Retina (tissue), 1 donor: ENCODE measurements around the gene WIF1.

Source experiments
- DNase-seq: peaks from one replicate; pipeline ENCODE4 v3.0.0-alpha.2; 2016

Gene WIF1

DNA sequence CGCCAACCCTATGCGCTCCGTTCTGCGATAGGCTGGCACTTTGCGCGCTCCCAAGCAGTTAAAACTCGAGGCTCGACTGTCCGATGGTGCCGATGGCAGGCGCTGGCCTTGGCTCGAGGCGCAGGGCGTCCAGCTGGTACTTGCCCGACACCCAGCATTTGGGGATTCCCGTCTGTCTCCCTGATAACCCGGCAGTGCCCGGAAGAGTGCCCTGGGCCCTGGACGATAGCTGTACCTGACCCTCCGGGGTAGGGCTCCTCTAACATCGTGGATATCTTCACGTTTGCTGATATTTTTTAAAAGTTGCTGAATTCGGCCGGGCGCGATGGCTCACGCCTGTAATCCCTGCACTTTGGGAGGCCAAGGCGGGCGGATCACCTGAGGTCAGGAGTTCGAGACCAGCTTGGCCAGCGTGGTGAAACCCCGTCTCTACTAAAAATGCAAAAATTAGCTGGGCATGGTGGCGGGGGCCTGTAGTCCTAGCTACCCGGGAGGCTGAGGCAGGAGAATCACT, 908 bp upstream of the WIF1 start:
- DNase-seq, result peak; percentile 43

GRCh38 chr12:65119063-65119462, 2.0 kb downstream of the WIF1 start:
- no peak for DNase-seq

DNA sequence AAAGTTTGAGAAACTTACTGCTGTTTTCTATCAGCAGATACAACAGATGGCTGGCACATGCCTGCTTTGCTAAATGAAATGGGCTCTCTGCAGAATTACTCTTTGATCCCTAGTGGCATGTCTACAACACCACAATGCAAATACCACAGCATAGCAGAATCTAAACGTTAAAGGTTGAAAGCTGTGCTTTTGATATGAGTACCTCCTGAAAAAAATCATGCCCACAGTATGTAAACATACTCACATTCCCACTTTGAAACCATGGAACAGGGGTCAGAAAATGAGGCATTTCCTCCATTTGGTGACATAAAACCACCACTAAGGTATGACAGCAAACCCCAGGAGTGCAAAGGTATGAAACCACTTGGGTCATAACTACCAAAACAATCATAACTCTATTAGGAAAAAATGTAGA, 7.5 kb downstream of the WIF1 start:
- DNase-seq, result no peak

- DNase-seq, result no peak
Measured at GRCh38 chr12:65106948-65107347, 14.2 kb downstream of the WIF1 start.

- DNase-seq, result no peak
Measured at GRCh38 chr12:65100140-65100539, 21.0 kb downstream of the WIF1 start.

DNA sequence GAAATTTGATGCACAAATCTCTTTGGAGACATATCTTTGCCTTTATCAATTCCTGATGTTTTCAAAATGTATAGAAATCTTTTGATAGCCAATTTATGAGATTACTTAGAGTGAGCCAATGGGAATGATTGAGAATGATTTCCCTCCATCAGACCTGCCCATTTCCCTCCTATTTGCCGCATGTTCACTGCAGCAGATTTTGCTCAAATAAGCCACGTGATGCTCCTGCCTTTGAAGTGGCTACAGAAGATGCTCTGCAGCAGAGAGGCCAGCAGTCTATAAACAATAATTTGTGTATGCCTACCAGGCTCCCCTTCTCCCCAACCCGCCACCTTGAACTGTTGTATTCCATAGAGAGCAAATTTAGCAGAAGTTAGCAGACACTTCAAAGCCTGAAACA, 21.9 kb downstream of the WIF1 start:
- DNase-seq, result no peak

DNA sequence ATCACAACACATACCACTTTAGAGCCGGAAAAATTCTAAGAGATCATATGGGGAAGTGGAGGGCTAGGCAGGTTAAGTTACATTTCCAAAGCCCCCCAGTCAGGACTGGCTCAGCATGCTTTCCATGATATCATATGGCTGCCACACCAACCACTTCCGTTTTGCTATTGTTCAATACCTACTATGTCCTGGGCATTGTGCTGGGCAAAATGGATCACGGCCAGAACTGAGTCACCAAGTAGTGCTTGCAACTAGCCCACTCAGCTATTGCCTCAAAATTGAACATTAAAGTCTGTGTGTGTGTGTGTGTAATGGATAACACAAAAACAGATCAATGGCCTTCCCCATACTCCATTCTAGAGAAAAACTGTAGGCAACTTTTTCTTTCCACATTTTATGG, 22.7 kb downstream of the WIF1 start:
- DNase-seq, result no peak

DNA sequence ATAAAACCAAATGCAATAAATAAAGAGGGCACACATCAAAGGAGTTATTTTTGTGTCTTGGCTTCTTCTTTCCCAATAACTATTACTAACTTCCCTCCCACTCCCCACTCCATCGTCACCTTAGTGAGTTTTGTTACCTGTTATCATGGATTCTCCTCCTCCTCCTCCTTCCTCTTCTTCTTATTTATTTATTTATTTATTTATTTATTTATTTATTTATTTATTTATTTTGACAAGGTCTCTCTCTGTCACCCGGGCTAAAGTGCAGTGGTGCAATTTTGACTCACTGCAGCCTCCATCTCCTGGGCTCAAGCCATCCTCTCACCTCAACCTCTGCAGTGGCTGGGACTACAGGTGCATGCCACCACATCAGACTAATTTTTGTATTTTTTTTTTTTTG, 26.4 kb downstream of the WIF1 start:
- DNase-seq, result no peak

GRCh38 chr12:65093606-65094005, 27.5 kb downstream of the WIF1 start:
- DNase-seq, result no peak

DNA sequence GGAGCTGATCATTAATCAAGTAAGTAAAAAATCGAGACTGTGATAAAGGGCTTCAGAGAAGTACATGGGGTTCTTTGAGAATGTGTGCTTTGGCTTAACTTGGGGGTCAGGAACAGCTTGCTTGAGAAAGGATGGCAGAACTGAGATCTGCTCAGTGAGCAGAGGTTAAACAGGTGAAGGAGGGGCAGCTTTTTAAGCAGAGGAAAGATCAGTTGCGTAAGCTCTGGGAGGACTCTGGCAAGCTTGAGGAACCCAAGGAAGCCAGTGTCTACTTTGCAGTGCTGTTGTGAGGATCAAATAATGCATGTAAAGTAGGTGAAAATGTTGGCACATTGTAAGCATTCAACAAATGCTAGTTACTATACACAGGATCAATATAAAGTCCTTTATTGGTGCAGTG, 30.6 kb downstream of the WIF1 start:
- DNase-seq, result no peak

DNA sequence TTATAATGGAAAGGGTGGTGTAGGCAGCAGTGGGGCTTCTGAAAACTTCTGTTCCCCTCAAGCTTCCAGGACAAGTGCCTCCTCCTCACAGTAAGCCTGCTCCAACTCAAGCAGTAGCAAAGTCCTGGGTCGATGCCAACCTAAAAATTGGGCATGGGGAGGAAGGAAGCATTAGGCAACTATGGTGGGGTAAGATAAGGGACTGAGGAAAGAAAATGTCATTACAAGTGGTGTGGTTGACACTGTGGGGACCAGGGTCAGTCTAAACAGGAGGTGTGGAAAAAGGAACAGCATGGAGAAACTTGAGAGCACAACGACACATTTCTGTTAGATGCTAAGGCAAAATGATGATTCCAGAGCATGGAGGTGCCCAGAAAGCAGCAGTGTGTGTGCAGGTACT, 34.9 kb downstream of the WIF1 start:
- DNase-seq, result no peak

DNA sequence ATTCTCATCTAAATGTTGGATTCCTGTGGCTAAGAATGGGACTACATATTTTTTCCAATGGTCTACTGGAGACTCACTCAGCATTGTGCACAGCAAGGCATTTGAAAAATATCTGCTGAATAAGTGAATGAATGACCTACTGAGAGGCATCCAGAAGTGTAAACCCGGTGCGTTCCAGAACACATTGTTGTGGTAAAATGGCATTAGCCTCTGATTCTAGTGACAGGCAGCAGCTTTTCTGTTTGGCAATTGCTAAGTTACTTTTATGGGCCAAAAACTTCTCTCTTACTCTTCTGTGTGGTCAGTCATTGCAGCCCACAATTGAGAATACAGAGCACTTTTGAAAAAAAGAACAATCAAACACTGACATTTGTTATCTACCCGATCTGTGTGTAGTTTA, 36.5 kb downstream of the WIF1 start:
- DNase-seq, result no peak

GRCh38 chr12:65083581-65083980, 37.5 kb downstream of the WIF1 start:
- no peak for DNase-seq

DNA sequence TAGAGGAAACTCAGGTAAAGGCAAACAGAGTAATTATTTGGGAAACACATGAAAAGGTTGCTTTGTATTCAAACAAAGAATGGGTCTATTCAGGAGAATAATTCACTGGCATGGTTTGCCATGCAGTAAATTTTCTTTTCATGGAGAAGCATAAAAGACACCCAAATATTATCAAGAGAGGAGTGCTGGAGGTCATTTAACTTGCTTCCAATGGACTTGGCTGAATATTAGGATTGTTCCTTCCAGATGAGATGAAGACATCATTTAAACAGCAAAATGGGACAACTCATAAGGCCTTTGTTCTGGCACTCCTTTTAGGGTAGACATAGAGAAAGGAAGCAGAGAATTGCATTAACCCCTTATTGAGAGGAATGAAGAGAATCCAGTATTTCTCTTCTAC, 38.7 kb downstream of the WIF1 start:
- DNase-seq, result no peak

GRCh38 chr12:65081496-65081895, 39.6 kb downstream of the WIF1 start:
- DNase-seq, result no peak

DNA sequence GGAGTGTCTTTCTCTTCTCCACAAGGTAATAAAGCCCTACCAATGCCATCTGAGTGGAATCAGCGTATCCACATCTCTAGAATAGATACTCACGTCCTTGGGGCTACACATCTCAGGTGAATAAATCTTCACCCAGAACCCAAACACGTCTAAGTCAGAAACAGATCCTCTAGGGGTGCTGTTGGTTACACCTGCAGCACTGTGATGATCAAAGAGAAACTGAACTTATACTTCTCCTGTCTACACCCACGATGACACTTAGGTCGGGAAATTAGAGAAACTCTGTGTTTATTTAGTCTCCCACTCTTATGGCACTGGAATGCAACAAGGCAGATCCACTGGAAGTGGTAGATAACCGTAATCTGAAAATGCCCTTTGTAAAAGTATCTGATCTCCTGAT, 46.2 kb downstream of the WIF1 start:
- DNase-seq, result no peak

DNA sequence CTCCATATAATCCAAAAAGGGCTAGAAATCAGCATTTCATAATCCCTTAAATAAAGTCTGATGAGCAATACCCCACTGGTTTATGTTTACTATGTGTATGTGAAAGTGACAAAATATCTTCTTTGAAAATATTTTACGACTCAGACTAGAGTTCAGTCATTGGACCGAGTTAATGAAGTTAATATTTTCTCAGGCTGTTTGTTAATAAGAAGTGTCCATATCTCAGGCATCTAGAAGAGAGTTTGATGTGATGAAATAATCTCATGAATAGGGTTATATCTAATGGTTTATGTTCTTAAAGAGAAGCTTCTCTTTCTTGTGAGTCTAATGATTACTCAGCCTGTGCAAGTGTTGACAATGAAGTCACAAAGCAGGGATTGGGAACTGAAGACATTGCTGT, 51.8 kb downstream of the WIF1 start:
- no peak for DNase-seq

DNA sequence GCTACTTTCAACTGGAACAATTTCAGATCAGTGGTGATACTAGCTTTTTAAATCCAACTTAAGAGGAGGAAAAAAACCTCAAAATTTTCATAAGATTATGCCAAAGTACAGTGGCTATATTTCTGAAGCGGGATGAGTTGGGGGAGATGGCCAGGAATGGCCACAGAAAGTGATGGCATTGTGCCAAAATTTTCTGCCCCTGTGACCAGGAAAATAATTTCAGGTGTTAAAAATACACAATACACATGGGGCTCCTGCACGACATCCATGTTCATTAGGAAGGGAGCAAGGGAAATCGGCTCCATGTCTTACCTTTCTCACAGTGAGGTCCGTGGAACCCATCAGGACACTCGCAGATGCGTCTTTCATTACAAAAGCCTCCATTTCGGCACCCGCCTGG, 53.7 kb downstream of the WIF1 start:
- DNase-seq, result no peak

DNA sequence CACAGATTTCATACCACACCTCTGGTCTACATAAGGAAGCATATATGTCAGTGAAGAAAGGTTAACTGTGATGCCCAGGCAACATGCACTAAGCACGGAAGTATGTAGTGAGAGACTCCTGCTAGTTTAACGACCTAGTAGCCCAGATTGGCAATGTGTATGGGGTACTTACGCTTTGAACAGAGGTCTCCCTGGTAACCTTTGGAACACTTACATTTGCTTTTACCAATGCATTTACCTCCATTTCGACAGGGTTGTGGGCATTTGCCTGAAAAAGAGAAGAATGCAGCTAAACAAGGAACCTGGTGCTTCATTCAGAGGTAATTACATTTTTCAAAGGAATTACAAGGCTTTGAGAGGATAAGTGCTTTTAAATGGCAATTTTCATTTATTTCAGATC, 65.2 kb downstream of the WIF1 start:
- DNase-seq, result no peak

DNA sequence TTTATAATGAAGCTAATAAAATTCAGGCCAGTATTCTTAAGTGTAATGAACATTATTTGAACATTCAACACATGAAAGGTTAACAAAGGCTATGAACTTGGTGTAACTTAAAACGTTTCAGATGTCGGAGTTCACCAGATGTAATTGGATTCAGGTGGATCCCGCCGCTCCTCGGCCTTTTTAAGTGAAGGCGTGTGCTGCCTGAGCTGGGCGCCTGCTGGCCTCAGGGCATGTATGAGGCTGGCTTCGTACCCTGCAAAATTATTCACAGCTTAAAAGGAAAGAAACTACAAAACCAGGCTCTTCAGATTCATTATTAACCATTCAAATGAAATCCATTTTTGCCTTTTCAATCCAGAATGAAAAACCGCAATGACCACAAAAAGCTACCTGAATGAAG, 69.9 kb downstream of the WIF1 start:
- no peak for DNase-seq

DNA sequence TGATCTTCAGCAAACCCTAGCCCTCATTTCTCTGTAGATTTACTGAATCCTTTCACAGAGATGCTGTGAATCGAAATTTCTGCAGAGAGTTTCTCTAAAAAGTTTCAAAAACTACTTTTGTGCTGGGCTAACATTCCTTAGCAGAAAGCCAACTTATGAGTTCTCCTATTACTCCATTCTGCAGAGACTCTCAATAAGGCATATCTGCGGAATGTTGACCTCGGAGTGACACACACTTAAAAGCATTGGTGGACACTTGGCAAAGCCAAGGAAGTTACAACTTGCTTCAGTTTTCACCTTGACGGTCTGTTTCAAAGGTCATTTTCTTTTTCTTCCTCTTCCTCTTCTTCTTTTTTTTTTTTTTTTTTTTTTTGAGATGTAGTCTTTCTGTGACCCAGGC, 75.8 kb downstream of the WIF1 start:
- DNase-seq, result no peak

GRCh38 chr12:65039301-65039700, 81.8 kb downstream of the WIF1 start:
- DNase-seq, result no peak

DNA sequence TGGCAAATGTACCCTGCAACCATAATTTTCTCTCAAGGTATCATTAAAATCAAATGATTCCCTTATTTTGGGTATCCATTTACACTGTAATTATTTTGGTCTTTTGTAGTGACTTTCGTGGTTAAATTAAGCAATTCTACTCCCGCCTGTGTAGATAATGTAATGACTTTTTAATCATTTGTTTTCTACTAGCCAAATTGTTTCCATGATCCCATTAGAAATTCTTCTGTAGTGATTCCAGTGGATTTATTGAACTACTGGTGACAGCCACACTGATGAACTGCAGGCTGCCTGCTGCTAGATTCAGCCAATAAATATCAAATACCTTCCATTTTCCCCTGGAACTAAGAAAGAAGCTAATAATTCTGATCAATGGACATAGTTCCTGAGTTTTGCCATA, 96.0 kb downstream of the WIF1 start:
- DNase-seq, result no peak

- no peak for DNase-seq
Measured at GRCh38 chr12:65023485-65023884, 97.6 kb downstream of the WIF1 start.

GRCh38 chr12:65022960-65023359, 98.1 kb downstream of the WIF1 start:
- no peak for DNase-seq

DNA sequence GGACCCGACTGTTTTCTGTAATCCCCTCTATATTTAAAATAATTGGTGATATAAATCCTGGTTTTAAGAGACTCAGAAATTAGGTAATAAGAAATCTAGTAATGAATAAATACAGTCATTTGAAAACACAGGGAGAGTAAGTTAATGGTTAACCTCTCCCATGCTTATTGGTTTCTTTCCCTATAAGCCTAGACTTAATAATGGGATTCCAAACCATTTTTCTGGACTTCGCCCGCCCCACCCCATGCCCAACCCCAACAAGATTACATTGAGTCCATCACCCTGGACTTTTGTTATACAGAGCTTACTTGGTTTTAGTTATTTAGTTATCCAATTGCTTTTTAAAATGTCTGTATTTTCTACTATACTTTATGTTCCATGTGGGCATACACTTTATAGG, 98.7 kb downstream of the WIF1 start:
- no peak for DNase-seq
